ENCODE results near the gene SPATS2L. TPM values are rescaled to one million over a fixed set of nuclear protein-coding genes. Genes with fewer than 3 reads are reported as not detected.

Gene SPATS2L
- total RNA-seq, 1 experiment from 2014 or later, result 47.3 TPM

DNA sequence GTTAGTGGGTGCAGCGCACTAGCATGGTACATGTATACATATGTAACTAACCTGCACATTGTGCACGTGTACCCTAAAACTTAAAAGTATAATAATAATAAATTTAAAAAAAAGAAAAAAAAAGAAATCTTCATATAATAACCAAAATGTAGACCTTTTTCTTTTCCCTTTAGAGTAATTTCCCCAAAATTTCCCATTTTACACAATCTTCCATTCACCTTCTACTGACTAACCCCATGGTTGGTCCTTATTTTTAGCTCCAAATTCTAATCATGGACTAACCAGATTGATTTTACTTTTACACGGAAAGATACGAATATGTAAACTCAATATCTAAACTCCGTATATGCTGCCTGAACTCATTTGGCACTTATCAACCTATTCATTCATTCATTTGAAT is 195.7 kb downstream of the SPATS2L start:
- H2BK120ac ChIP-seq (ENCODE audit: low read depth, low read length, poor library complexity, severe bottlenecking), result no peak overlapping the region
- no peak overlapping the region for H3K4me2 ChIP-seq (ENCODE audit: insufficient read depth, insufficient read length, low read length)
- H3K23ac ChIP-seq (ENCODE audit: insufficient read length, low read depth, low read length), result no peak overlapping the region
- no peak overlapping the region for H3T11ph ChIP-seq (ENCODE audit: low read length)
- H2AK5ac ChIP-seq (ENCODE audit: insufficient read length, low read length), result no peak overlapping the region
- Mint-ChIP-seq H3K27ac (no peak overlapping the region), H3K27me3 (ENCODE audit: low read depth) (no peaks in the 10 kb centered on the region), H3K36me3 (ENCODE audit: insufficient read depth in 1 of 3, low read depth in 3 of 3) (peaks cover 3 to 14% (median 12%) of the 10 kb centered on the region in 3 experiments; a peak in 5 of 7 replicates), H3K4me3 (no peak overlapping the region), H3K4me1 (peaks cover 3 to 8% of the 10 kb centered on the region in 2 experiments; a peak in 2 of 4 replicates), H3K9me3 (no peaks in the 10 kb centered on the region; a peak in 2 of 5 replicates)
- no peak overlapping the region for H3K56ac ChIP-seq (ENCODE audit: insufficient read length, low read depth, low read length)
- H3K23me2 ChIP-seq (ENCODE audit: insufficient read length, low read depth, low read length, poor library complexity, severe bottlenecking), result no peaks in the 10 kb centered on the region
- no peaks in the 10 kb centered on the region for H3K79me1 ChIP-seq (ENCODE audit: insufficient read depth, low read depth, low read length, poor library complexity, severe bottlenecking)
- no peak overlapping the region for H4K91ac ChIP-seq (ENCODE audit: insufficient read length, low read depth, low read length)
- TF ChIP-seq, protein P1, sequence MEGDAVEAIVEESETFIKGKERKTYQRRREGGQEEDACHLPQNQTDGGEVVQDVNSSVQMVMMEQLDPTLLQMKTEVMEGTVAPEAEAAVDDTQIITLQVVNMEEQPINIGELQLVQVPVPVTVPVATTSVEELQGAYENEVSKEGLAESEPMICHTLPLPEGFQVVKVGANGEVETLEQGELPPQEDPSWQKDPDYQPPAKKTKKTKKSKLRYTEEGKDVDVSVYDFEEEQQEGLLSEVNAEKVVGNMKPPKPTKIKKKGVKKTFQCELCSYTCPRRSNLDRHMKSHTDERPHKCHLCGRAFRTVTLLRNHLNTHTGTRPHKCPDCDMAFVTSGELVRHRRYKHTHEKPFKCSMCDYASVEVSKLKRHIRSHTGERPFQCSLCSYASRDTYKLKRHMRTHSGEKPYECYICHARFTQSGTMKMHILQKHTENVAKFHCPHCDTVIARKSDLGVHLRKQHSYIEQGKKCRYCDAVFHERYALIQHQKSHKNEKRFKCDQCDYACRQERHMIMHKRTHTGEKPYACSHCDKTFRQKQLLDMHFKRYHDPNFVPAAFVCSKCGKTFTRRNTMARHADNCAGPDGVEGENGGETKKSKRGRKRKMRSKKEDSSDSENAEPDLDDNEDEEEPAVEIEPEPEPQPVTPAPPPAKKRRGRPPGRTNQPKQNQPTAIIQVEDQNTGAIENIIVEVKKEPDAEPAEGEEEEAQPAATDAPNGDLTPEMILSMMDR (conservative IDR thresholded peaks at IDR 0.05), result no peak
- no peak overlapping the region for H3K14ac ChIP-seq (ENCODE audit: insufficient read depth, low read length)
- DNase-seq, result no peak
- no peak overlapping the region for H2BK5ac ChIP-seq (ENCODE audit: insufficient read length, low read length)
- no peaks in the 10 kb centered on the region for H3K27me3 ChIP-seq (ENCODE audit: insufficient read depth, low read length)
- no peak overlapping the region for H4K5ac ChIP-seq (ENCODE audit: insufficient read length, low read depth, low read length)
- no peak overlapping the region for H3K4ac ChIP-seq (ENCODE audit: low read depth, low read length)
- H3K9ac ChIP-seq (ENCODE audit: extremely low read depth, insufficient read length, low read length), result no peak overlapping the region
- H3K79me2 ChIP-seq (ENCODE audit: insufficient read depth, low read length), result no peaks in the 10 kb centered on the region
- no peaks in the 10 kb centered on the region for H4K20me1 ChIP-seq (ENCODE audit: control insufficient read depth, insufficient read depth, insufficient read length)
- H3K4me1 ChIP-seq (ENCODE audit: insufficient read depth, low read length), result peaks cover 3% of the 10 kb centered on the region; the same call in 1 of the 2 replicates
- no peak overlapping the region for H2BK15ac ChIP-seq (ENCODE audit: low read depth, low read length)
- no peak overlapping the region for H2BK12ac ChIP-seq (ENCODE audit: insufficient read length, low read depth, low read length)
- no peak overlapping the region for H4K8ac ChIP-seq (replicated peaks; ENCODE audit: insufficient read length, low read depth, low read length)
- H2BK20ac ChIP-seq (ENCODE audit: low read depth, low read length, poor library complexity, severe bottlenecking), result no peak overlapping the region
- H3K27ac ChIP-seq (ENCODE audit: insufficient read length, low read depth, low read length), result no peak overlapping the region
- H2AFZ ChIP-seq (ENCODE audit: low read length), result no peak overlapping the region
- no peak overlapping the region for H3K18ac ChIP-seq (ENCODE audit: insufficient read length, low read depth, low read length)
- no CpG with 5 or more reads among the region's 5 CpGs for WGBS (ENCODE audit: extremely low coverage, insufficient read length, low lambda C conversion rate)
- no peaks in the 10 kb centered on the region for H3K9me3 ChIP-seq (ENCODE audit: control insufficient read depth, low read depth, low read length)
